PC-3 (cell line): ENCODE data around the gene MRPL39.
A peak's percentile ranks its signal among the peaks of the same experiment; 100 is the strongest.

Experiments used
- CTCF ChIP-seq: fragments of 300-600 bp; sonication (generic); conservative IDR thresholded peaks from 2 replicates; pipeline ENCODE4 v1.5.1; 2017; ENCODE audit warnings: antibody characterized with exemption, low read depth, mild to moderate bottlenecking, low read length
- EZH2phosphoT487 ChIP-seq: fragments of 300-600 bp; sonication (generic); IDR thresholded peaks from 2 replicates; pipeline ENCODE4 v1.6.1; 2018; ENCODE audit warnings: mild to moderate bottlenecking, antibody characterized with exemption, low read length, borderline replicate concordance

GRCh38 chr21:25607151-25608043 is at the start of gene MRPL39:
- TF ChIP-seq CTCF (peak; percentile 70), EZH2phosphoT487 (no peak)
